ENCODE measurements around the gene ADAP1. TPM values are rescaled to one million over a fixed set of nuclear protein-coding genes. Genes with fewer than 3 reads are reported as not detected.

The ADAP1 gene
- total and polyA plus RNA-seq, 2 of the 8 experiments (the other 6 are each of a cell fraction or from before 2014, with no cell fraction given), result 5.8 to 6.1 TPM

DNA sequence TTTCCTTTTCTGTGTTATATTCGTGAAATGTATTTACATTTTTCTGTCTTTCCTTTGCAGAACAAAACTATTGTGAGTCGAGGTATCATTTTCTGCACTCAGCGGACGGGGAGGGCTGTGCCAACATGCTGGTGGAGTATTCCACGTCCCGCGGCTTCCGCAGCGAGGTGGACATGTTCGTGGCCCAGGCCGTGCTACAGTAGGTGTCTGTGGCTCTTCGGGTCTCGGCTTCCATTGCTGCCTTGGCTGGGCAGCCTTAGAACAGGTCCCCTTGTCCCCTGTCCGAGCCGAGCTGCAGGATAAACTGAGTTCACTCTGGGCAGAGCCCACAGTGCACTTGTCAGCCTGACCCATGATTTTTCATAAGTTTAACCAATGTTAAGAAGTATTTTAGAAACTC lies 63.6 kb downstream of the ADAP1 start:
- 91% methylated on average over 15 of the region's 15 CpGs; no CpG with 5 or more reads in 1 of the 2 experiments for WGBS, 2 experiments (ENCODE audit: extremely low coverage in 1 of 2, insufficient coverage in 1 of 2, insufficient read length in 1 of 2, insufficient replicate concordance in 2 of 2, low coverage in 1 of 2, low lambda C conversion rate in 2 of 2, missing lambda C conversion rate in 1 of 2)
- Histone ChIP-seq H4K8ac (ENCODE audit: extremely low read depth, insufficient read depth, low read length) (no peak overlapping the region), H3K18ac (ENCODE audit: extremely low read depth, low read length) (no peak overlapping the region), H2BK12ac (ENCODE audit: low read depth, low read length) (no peak overlapping the region), H3K4ac (replicated peaks; ENCODE audit: insufficient read length, low read depth, low read length) (no peak overlapping the region), H4K91ac (replicated peaks; ENCODE audit: insufficient read length, low read length) (no peak overlapping the region), H3K9me3 (ENCODE audit: insufficient read depth in 2 of 2, low read depth in 1 of 2, low read length in 1 of 2) (no peaks in the 10 kb centered on the region), H3K4me3 (ENCODE audit: extremely low read depth in 1 of 4, insufficient read depth in 2 of 4, low read depth in 3 of 4, low read length in 4 of 4) (no peak overlapping the region), H2AK5ac (ENCODE audit: low read depth, low read length) (no peak overlapping the region), H3K56ac (replicated peaks; ENCODE audit: insufficient read length, low read depth, low read length) (no peak overlapping the region), H2BK15ac (ENCODE audit: low read length) (no peak overlapping the region), H3K27ac (ENCODE audit: low read depth, low read length) (no peak overlapping the region), H3K14ac (ENCODE audit: insufficient read length) (no peak overlapping the region), H4K20me1 (replicated peaks in 1 of 2; ENCODE audit: control insufficient read depth in 1 of 2, insufficient read depth in 2 of 2, low read length in 2 of 2) (peaks cover 21 to 43% of the 10 kb centered on the region in 2 experiments), H4K5ac (ENCODE audit: insufficient read length, low read depth, low read length) (no peak overlapping the region), H2BK120ac (replicated peaks; ENCODE audit: low read depth, low read length) (no peak overlapping the region), H2AFZ (ENCODE audit: low read length) (no peak overlapping the region), H2BK20ac (ENCODE audit: low read length) (no peak overlapping the region), H3K23ac (ENCODE audit: insufficient read length) (no peak overlapping the region), H3K23me2 (ENCODE audit: low read depth, low read length) (peaks cover 2% of the 10 kb centered on the region; the same call in 1 of the 2 replicates), H2BK5ac (ENCODE audit: low read depth, low read length) (no peak overlapping the region), H3K36me3 (ENCODE audit: control insufficient read depth in 2 of 4, insufficient read depth in 4 of 4, low read length in 3 of 4) (peaks cover 24 to 73% (median 55%) of the 10 kb centered on the region in 4 experiments), H3K4me2 (ENCODE audit: insufficient read depth in 1 of 2, low read depth in 2 of 2, low read length in 2 of 2) (no peak overlapping the region), H3K79me1 (ENCODE audit: low read depth, low read length) (peaks cover 39% of the 10 kb centered on the region), H3K27me3 (replicated peaks in 1 of 4; ENCODE audit: control insufficient read depth in 3 of 4, extremely low read depth in 1 of 4, insufficient read depth in 3 of 4, low read length in 3 of 4) (no peaks in the 10 kb centered on the region), H3K9ac (replicated peaks in 1 of 4; ENCODE audit: extremely low read depth in 1 of 4, low read depth in 3 of 4, low read length in 3 of 4) (no peak overlapping the region), H3K4me1 (replicated peaks in 1 of 4; ENCODE audit: control insufficient read depth in 3 of 4, insufficient read depth in 4 of 4, low read length in 3 of 4) (peaks cover 0 to 12% (median 1%) of the 10 kb centered on the region in 4 experiments; a peak in 2 of 7 replicates), H3K79me2 (ENCODE audit: control insufficient read depth in 1 of 2, insufficient read depth in 2 of 2, low read length in 2 of 2) (peaks cover 4 to 38% of the 10 kb centered on the region in 2 experiments; a peak in 3 of 4 replicates)
- DNase-seq (ENCODE audit: low read depth in 1 of 2, low spot score in 2 of 2), result no peak
- FAIRE-seq, result no peak
- ChIA-PET CTCF (ENCODE audit: partially characterized antibody) (interaction anchor here (1.4 kb wide), 1 partner anchor 9 kb away, joined by 4 read pairs; no protein-coding TSS in a partner anchor), POLR2A (ENCODE audit: partially characterized antibody) (interaction anchor here (0.6 to 1.2 kb wide), 2 partner anchors 10 to 103 kb away, joined by 3 read pairs; no protein-coding TSS in a partner anchor)
- TF ChIP-seq KDM1A (IDR thresholded peaks at IDR 0.05; ENCODE audit: borderline replicate concordance, low read length) (no peak), TAF1 (IDR thresholded peaks at IDR 0.05; ENCODE audit: low read depth, low read length) (no peak)
